Peyer's patch (tissue), 4 donors: ENCODE data around the gene CAPG. TPM values are rescaled to one million over a fixed set of nuclear protein-coding genes. Genes with fewer than 3 reads are reported as not detected.
A peak's percentile ranks its signal among the peaks of the same experiment; 100 is the strongest.

Experiments
- DNase-seq, 3 donors: peaks; one replicate each; pipeline ENCODE4 v3.0.0-alpha.2; 2017 to 2019
- H3K27ac ChIP-seq, 4 donors: fragments of 200-600 bp; sonication (generic); one replicate each; pipeline ENCODE4 v1.5.1; 2016 to 2019
- H3K27me3 ChIP-seq, 2 donors: fragments of 200-600 bp; sonication (generic); one replicate each; pipeline ENCODE4 v1.5.1; 2019
- H3K36me3 ChIP-seq, 3 donors: fragments of 200-600 bp; sonication (generic); one replicate each; pipeline ENCODE4 v1.5.1; 2016 to 2019
- H3K4me1 ChIP-seq, 4 donors: fragments of 200-600 bp; sonication (generic); one replicate each; pipeline ENCODE4 v1.5.1; 2016 to 2019
- H3K4me3 ChIP-seq, 4 donors: fragments of 200-600 bp; sonication (generic); 1 replicate in 3 of 4; 2 replicates in 1 of 4; pipeline ENCODE4 v1.5.1; 2016 to 2019; ENCODE audit warnings: mild to moderate bottlenecking in 1 of 4
- H3K9me3 ChIP-seq, 4 donors: fragments of 200-600 bp; sonication (generic); one replicate each; pipeline ENCODE4 v1.5.1; 2016 to 2019; ENCODE audit warnings: mild to moderate bottlenecking in 1 of 4
- CTCF ChIP-seq, 6 experiments: fragments of 450-650 bp in 4 of 6; fragments of 200-600 bp in 2 of 6; sonication (generic) in 1 of 6; IDR thresholded peaks; one replicate each; pipeline ENCODE4 v1.5.1; 2017 to 2019; ENCODE audit warnings: antibody characterized with exemption in 6 of 6, mild to moderate bottlenecking in 3 of 6, moderate library complexity in 1 of 6
- POLR2A ChIP-seq, 2 donors: fragments of 450-650 bp; IDR thresholded peaks; one replicate each; pipeline ENCODE4 v1.5.1; 2017; ENCODE audit warnings: antibody characterized with exemption in 2 of 2, mild to moderate bottlenecking in 2 of 2, moderate library complexity in 2 of 2
- total RNA-seq, 4 donors: library from RNA; depleted of rRNA; stranded (reverse); fragments of >200 nt; gene quantifications; one replicate each; pipeline ENCODE4 v1.1.0, GENCODE V29; 2016

Gene CAPG
- total RNA-seq, 4 donors from 2014 or later = 22.4 to 61.9 (median 33.2) TPM

- Histone ChIP-seq H3K27ac (no peak overlapping the region), H3K4me1 (no peaks in the 10 kb centered on the region), H3K4me3 (no peak overlapping the region), H3K27me3 (no peaks in the 10 kb centered on the region), H3K36me3 (peaks cover 0 to 23% (median 0%) of the 10 kb centered on the region in 3 donors), H3K9me3 (no peaks in the 10 kb centered on the region)
- TF ChIP-seq CTCF (IDR thresholded peaks at IDR 0.05) (no peak), POLR2A (IDR thresholded peaks at IDR 0.05) (no peak)
- peak in 2 of 3 donors; percentile 29 to 36 for DNase-seq
These were observed 15.2 kb downstream of the CAPG start for GRCh38 chr2:85394976-85395375.

- no peak overlapping the region for H3K27ac ChIP-seq
- H3K4me1 ChIP-seq = no peaks in the 10 kb centered on the region
- no peak for TF ChIP-seq POLR2A (IDR thresholded peaks at IDR 0.05)
- no peak for TF ChIP-seq CTCF (IDR thresholded peaks at IDR 0.05)
- H3K36me3 ChIP-seq = peaks cover 0 to 30% (median 0%) of the 10 kb centered on the region in 3 donors
- H3K9me3 ChIP-seq = no peaks in the 10 kb centered on the region
- peak in 2 of 3 donors; percentile 40 to 45 for DNase-seq
- H3K4me3 ChIP-seq = no peak overlapping the region
- no peaks in the 10 kb centered on the region for H3K27me3 ChIP-seq
These were observed 15.9 kb downstream of the CAPG start for GRCh38 chr2:85394261-85394681.

- H3K9me3 ChIP-seq = no peaks in the 10 kb centered on the region
- H3K4me3 ChIP-seq = no peak overlapping the region
- no peak overlapping the region for H3K27ac ChIP-seq
- no peaks in the 10 kb centered on the region for H3K4me1 ChIP-seq
- TF ChIP-seq POLR2A (IDR thresholded peaks at IDR 0.05) (no peak), CTCF (IDR thresholded peaks at IDR 0.05) (no peak)
- H3K36me3 ChIP-seq = peaks cover 0 to 35% (median 0%) of the 10 kb centered on the region in 3 donors
- H3K27me3 ChIP-seq = no peaks in the 10 kb centered on the region
- peak in 2 of 3 donors; percentile 33 to 38 for DNase-seq
These were observed 16.3 kb downstream of the CAPG start for GRCh38 chr2:85393836-85394235.

- peak overlapping the region in 1 of 4 donors; percentile 71 for H3K27ac ChIP-seq
- H3K4me1 ChIP-seq = no peaks in the 10 kb centered on the region
- DNase-seq = peak; percentile 74 to 87 (median 82)
- H3K36me3 ChIP-seq = peaks cover 0 to 56% (median 0%) of the 10 kb centered on the region in 3 donors
- H3K27me3 ChIP-seq = no peaks in the 10 kb centered on the region
- no peak overlapping the region for H3K4me3 ChIP-seq
- TF ChIP-seq POLR2A (IDR thresholded peaks at IDR 0.05) (no peak), CTCF (IDR thresholded peaks at IDR 0.05) (peak; percentile 40 to 75 (median 68))
- H3K9me3 ChIP-seq = no peaks in the 10 kb centered on the region
These were observed 19.1 kb downstream of the CAPG start for GRCh38 chr2:85390941-85391669.

- Histone ChIP-seq H3K36me3 (peaks cover 0 to 63% (median 0%) of the 10 kb centered on the region in 3 donors), H3K9me3 (no peaks in the 10 kb centered on the region), H3K27me3 (no peaks in the 10 kb centered on the region), H3K4me1 (no peaks in the 10 kb centered on the region), H3K27ac (no peak overlapping the region), H3K4me3 (no peak overlapping the region)
- TF ChIP-seq CTCF (IDR thresholded peaks at IDR 0.05) (no peak), POLR2A (IDR thresholded peaks at IDR 0.05) (no peak)
- peak in 2 of 3 donors; percentile 20 to 32 for DNase-seq
These were observed 21.2 kb downstream of the CAPG start for GRCh38 chr2:85388878-85389538.
